GM13976 (cell line): ENCODE data around the gene SH2D6.

Experiments
- DNase-seq: peaks from one replicate; pipeline ENCODE4 v3.0.0; 2012; ENCODE audit warnings: low spot score
- in situ Hi-C: fragments of 300-500 bp; cut with MboI; formaldehyde crosslinking; loops from one replicate; pipeline ENCODE4 v1.12.0; 2022; ENCODE audit warnings: low sequenced_read_pairs, mixed read lengths, inconsistent platforms; ENCODE audit not compliant: unreplicated experiment
- TF ChIP-seq, protein P1 (sequence below): IDR thresholded peaks from 2 replicates; pipeline ENCODE4 v1.5.1; 2012; ENCODE audit warnings: borderline replicate concordance, mild to moderate bottlenecking; ENCODE audit not compliant: insufficient read depth; ENCODE audit errors: extremely low read depth, missing control alignments, control extremely low read depth

SH2D6 gene

DNA sequence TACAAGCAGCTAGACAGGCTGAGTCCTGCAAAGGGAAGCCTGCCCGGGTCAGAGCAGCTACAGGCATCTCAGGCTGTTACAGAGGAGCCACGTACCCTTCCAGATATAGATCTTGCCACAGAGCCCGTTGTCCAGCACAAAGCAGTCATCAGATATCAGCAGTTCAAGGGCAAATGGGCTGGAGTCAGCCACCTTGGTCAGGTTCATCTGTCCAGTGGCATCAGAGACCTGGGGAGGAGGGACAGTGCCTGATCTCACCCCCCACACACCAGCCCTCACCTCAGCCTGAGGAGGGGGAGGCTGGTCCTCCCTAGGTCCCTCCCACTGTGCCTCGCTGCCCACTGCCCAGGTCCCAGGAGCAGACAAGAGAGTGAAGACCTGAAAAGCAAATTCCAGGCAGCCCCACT, 20.6 kb upstream of the SH2D6 start:
- DNase-seq: no peak
- in situ Hi-C loops: no loop called here
- TF ChIP-seq, protein P1, sequence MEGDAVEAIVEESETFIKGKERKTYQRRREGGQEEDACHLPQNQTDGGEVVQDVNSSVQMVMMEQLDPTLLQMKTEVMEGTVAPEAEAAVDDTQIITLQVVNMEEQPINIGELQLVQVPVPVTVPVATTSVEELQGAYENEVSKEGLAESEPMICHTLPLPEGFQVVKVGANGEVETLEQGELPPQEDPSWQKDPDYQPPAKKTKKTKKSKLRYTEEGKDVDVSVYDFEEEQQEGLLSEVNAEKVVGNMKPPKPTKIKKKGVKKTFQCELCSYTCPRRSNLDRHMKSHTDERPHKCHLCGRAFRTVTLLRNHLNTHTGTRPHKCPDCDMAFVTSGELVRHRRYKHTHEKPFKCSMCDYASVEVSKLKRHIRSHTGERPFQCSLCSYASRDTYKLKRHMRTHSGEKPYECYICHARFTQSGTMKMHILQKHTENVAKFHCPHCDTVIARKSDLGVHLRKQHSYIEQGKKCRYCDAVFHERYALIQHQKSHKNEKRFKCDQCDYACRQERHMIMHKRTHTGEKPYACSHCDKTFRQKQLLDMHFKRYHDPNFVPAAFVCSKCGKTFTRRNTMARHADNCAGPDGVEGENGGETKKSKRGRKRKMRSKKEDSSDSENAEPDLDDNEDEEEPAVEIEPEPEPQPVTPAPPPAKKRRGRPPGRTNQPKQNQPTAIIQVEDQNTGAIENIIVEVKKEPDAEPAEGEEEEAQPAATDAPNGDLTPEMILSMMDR: no peak

DNA sequence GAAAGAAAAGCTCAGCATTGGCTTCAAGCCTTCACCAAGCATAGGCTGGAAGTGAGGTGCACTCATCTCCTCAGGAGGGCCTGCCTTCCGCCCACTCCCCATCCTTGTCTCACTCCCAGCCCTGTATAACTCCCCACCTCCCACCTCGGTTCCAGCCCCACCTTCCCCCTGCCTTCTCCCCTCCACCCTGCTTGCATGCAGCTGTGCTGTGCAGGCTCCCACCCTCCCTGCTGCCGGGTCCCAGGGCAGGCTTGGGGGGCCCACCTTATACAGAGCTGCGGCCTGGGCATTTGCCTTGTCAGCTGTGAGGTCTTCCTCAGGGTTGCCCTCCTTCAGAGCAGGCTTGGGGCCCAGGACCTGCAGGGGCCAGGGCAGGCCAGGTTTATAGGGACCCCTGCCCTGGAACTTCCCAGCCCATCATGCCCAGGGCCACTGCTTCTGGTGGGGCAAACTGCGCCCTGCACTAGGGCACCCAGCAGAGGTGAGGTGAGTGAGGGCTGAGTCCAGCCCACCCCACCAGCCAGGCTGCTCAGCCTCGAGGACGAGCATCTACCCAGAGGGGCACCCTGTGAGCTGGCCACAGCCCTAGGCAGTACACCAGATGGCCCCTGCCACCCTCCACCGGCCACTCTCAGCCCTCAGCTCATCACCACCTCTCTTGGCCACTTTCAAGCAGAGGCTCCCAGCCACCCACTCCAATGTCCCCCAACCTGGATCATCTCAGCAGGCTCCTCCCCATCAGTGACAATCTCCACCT, 19.9 kb upstream of the SH2D6 start:
- TF ChIP-seq, protein P1: no peak
- in situ Hi-C loops: no loop called here
- peak; percentile 21 for DNase-seq

DNA sequence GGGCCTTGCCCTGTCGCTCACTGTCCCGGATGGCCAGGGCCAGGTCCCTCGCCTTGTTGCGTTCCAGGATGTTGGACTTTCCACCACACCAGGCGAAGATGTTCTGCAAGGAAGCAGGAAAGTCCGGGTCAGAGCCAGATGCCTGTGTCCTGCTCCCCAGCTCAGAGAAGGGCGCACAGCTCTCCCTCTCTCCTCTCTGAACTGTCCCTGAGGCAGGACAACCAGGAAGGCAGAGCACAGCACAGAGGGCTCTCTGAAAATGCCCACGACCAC, 19.4 kb upstream of the SH2D6 start:
- TF ChIP-seq, protein P1: no peak
- in situ Hi-C loops: no loop called here
- no peak for DNase-seq

DNA sequence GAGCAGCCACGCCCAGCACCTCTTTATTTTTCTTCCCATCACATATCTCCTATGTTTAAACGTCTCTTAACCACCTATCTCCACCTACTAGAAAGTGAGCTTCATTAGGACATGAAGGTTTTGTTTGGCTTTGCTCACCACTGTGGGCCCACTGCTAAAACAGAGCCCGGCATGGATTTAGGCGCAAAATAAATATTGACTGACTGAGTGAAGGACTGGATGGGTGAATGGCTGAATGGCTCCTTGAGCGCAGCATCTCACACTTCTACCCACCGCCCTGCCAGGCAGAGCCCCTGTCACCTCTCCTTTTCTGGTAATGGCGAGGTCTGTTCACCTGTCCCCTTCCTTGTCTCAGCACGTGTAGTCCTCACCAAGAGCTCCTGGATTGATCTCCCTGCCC, 18.5 kb upstream of the SH2D6 start:
- no peak for DNase-seq
- in situ Hi-C loops: no loop called here
- TF ChIP-seq, protein P1: no peak

DNA sequence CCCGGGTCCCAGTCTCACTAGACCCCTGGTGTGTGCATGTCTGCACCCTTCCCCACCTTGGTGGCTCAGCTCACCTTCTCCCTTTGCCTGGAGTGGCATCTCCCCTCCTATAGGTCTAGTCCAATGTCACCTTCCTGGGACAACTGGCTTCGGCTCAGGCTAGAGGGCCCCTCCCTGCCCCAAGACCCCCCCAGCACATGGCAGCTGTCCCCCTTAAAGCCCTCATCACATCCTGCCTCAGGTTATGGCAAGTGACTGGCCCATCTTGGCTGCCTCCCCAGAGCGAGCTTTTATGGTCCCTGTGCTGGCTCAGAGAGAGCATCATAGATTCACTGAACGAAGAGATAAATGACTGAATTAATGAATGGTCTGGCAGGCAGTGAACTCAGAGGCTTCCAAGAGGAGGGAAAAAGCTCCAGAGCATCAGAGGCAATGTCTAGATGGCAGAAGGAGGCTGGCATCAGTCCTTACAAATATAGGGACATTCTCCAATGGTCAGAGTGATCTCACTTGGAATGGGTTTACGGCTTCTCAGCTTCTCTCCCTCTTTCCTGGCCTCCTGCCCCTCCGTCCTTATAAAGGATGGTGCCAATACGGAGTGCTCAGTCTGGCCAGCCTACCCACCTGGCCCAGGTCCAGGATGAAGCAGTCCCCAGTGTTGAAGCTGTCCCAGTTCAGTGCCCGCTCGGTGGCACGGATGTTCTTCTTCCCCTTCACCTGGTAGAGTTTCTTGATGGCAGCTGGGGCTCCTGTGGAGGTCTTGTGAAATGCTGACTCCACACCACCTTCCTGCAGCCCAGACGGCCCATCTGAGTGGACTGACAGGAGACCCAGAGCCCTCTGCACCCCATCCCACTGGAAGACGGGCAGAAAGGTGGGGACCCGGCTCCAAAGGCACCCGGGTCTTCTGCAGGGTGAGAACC, 17.7 kb upstream of the SH2D6 start:
- in situ Hi-C loops: no loop called here
- TF ChIP-seq, protein P1: no peak
- peak; percentile 6 for DNase-seq

DNA sequence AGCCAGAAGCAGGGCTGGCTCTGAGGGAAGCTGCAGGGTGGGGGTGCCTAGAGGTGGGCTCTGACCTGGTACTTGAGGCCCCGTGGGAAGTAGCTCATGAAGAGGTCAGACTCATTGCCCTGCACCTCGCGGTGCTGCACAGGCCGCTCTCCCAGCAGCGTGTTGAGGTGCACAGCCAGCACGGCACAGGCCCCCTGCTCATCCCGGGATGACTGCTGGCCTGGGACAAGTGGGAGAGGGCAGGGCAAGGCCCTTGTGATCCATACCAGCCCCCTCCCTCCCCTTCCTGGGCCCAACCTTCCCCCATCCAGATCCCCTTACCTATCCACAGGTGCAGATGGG, 17.1 kb upstream of the SH2D6 start:
- TF ChIP-seq, protein P1: no peak
- DNase-seq: no peak
- in situ Hi-C loops: no loop called here
